Stimulated activated CD4-positive, alpha-beta T cell treated with anti-CD3 and anti-CD28 coated beads, Interleukin-15, amount 100 ng/mL, for 1 hour (primary cell): ENCODE data around the gene CELF4.

Experiments used
- DNase-seq, 2 donors: peaks; one replicate each; pipeline ENCODE4 v3.0.0-alpha.2; 2020; ENCODE audit warnings: low read depth in 1 of 2, low spot score in 1 of 2

The CELF4 gene

GRCh38 chr18:37497853-37498518 lies 67.6 kb downstream of the CELF4 start:
- DNase-seq: no peak

DNA sequence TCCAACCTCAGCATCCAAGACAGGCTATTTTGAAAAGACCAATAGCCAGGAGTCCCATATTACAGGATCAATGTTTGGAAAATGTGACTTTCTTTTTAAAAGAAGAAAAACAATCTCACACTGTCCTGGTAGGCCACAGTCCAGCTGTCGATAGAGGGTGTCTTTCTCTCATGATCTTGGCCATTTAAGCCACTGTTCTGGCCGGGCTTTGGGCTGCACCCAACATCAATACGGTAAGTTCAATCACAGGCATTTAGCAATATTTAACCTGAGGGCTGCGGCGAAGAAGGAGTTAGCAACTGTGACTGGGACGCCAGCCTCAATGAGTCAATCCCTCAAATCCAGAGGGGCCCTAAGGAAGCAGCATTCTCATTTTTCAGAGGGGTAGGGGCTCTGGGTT lies 69.0 kb downstream of the CELF4 start:
- DNase-seq: no peak

- DNase-seq: no peak
Observed at GRCh38 chr18:37495354-37495753, 70.2 kb downstream of the CELF4 start.

DNA sequence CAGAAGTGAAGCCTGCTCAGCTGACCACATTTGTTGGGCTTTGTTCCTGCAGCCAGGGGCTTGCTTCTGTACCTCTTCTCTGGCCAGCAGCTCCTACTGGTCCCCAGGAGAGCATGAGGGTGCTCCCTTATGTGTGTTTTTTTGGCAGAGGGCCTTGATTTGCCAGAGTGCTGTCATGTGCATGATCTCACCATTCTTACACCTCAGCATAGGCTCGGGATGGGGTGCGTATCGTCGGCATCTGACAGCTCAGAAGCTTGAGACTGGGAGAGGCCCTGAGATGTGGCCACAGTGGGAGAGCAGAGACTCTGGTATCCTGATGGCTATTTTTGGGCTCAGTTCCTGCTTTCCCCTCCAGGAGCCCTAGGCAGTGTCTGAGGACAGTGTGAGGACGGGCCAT lies 71.2 kb downstream of the CELF4 start:
- DNase-seq: no peak

- DNase-seq: no peak
Observed at GRCh38 chr18:37493352-37493935, 72.2 kb downstream of the CELF4 start.

DNA sequence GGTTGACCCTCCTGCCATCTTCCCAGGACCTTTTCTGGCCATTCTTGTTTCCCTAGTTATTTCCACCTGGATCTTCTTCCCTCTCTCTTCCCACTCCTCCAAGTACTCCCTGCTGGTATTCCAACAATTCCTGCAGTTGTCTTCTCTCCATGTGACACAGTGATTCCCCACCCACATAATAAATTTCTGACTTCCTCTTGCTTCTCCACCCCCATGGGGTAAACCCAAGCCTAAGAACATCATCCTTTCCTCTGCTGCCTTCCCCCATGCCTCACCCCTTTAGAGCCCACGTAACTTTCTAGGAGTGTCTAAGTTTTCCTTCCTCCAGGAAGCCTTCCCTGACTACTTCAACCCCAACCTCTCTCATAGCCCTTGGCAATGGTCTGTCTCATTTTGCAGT lies 72.6 kb downstream of the CELF4 start:
- DNase-seq: no peak

DNA sequence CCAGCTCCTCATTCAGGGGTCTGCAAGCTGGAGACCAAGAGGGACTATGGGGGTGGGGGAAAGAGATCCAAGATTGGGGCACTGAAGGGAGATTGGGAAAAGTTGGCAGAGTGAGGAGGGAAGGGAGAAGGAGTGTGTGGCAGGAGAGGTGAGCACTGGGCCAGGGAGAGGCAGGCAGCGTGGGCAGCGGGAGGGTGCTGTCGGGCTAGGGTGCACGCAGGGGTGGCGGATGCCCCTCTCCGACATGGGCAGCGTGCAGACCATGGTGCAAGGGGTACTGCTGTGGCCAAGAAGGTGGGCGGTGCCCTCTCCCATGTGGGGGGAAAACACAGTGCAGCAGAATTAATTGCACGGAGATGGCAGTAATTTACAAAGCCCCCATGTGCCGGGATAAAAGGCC lies 74.1 kb downstream of the CELF4 start:
- DNase-seq: no peak

DNA sequence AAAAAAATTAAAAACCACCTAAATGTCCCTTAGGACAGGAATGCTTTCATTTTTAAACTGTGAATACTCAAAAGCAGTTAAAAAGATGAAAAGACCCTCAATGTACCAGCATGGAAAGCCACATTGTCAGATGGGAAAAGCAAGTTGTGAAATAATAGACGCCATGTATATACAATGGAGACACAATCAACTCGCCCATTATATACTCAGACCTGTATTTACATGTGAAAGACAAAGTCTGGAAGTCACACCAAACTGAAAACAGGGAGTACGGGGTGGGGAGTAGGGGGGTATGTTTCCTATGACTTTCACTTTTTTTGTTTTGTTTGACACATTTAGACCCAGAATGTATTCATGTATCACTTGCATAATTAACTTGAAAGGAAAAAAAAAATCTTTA lies 75.6 kb downstream of the CELF4 start:
- DNase-seq: no peak

GRCh38 chr18:37489011-37489410 lies 76.6 kb downstream of the CELF4 start:
- no peak for DNase-seq

DNA sequence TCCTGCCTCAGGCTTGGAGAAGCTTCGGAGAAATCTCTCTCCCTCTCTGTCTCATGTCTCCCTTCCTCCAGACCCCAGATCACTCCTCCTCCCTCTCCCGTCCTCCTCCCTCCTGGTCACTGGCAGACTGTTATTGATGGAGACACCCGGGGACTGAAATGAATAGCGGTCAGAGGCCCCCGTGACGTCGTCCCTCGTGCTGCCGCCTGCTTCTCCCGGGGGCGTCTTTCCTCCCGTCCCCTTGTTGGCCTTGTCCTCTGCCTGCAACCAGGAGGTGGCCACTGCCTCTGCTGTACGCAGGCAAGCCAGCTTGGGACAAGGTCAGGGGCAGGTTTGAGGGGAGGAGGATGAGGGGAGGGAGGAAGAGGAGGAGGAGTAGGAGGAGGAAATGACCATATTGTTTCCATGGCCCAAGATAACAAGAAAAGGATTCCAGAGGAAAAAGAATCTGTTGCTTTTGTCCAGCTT lies 78.2 kb downstream of the CELF4 start:
- no peak for DNase-seq

DNA sequence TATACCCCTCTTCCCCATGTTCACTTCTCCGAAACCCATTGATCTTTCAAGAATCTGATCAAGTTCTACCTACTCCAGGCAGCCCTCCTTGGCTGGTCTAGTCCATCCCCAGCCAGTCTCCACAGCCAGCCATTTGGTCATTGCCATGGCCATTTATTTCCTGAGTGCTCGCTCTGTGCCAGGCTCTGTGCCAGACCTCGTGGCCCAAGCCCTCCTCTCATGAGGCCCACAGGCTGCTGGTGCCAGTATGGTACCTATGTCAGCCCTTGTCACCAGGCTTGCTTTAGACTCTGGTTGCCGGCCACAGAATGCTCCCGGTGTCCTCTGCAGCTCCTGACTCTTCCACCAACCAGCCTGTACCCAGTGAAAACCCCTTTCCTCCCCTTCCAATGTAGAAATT lies 78.8 kb downstream of the CELF4 start:
- no peak for DNase-seq

- no peak for DNase-seq
Observed at GRCh38 chr18:37484983-37485834, 80.4 kb downstream of the CELF4 start.

- DNase-seq: no peak
Observed at GRCh38 chr18:37483984-37484819, 81.4 kb downstream of the CELF4 start.

DNA sequence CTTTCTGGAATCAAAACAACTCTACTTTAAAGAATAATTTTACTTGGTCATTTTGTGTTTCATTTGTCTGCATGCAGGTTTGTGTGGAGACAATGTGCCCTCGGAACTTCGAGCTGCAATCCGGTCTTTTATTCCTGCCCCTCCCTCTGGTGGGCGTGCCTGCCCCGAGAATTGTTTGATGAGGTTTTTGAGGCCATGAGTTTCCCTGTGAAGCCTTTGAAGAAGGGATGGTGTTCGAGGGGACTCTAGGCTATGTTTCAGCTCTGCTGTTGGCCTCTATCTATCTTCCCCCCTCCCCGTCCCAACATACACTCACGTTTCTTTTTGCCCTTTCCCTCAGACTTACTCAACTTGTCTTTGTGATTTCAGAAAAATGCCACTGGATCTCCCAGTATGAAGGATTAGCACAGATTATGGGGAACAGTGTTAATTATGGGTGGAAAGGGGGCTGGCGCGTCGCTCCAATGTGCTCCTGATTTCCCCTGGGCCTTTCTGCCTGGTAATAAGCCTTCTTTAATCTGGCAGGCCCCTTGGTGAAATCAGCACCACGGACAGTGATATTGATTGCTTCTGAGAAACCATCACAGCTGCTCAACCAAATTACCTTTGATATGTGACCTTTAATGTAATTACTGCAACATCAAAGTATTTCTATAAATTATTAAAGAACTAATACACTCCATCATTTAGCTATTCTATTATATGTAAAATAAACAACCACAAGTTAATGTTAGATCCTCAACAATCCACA lies 82.2 kb downstream of the CELF4 start:
- DNase-seq: no peak

DNA sequence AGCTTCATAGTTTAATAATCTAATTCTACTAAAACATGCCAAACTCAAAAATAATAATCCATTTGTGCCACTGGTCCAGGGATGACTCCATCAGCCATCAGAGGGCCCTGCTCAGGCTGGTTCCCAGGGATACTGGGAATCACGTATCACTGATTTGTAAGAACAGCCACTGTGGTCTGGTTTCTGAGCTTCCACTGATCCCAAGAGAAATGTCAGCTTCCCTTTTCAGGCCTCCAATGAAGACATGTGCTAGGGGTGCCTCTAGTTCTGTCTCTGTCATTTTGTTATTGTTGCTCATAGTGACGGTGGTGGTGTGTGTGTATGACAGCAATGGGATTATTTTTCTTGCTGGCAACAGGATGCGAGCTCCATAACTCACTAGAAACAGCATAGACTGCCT lies 83.2 kb downstream of the CELF4 start:
- no peak for DNase-seq

DNA sequence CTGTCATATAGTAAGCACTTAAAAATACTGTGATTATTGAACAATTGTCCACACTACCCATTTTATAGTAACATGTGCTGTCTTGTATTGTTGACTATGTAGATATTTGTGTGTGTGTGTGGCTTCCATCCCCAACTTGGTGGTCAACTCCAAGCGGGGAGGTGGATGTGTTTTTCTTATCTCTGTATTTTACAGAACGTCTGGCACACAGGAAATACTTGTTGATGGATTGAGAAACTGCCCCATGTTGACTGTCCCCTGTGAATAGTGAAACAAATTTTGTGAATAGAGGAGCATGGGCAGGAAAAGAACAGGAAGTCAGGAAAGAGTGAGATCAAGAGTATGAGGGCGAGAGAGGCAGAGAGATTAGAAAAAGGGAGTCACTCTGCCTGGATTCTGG lies 83.6 kb downstream of the CELF4 start:
- DNase-seq: no peak

GRCh38 chr18:37481491-37481890 lies 84.1 kb downstream of the CELF4 start:
- DNase-seq: no peak

DNA sequence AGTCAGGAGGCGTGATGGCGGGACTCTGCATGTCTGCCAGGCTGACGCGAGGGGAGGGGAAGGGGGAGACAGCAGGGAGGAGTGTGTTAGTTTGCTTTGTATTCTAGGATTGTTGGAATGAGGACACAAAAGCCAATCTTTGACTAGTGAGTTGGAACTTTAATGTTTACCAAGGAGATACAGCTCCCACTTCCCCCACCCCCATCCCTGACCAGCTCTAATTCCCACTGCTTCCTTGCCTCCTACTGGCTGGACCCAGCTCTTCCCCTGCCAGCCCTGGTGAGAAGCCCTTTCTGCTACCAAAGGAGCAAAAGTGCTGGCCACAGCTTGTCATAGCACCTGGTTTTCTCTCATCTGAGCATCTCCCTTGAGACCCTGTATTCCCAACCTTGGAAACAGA lies 84.5 kb downstream of the CELF4 start:
- DNase-seq: no peak

GRCh38 chr18:37476611-37477295 lies 88.8 kb downstream of the CELF4 start:
- no peak for DNase-seq

GRCh38 chr18:37476182-37476581 lies 89.4 kb downstream of the CELF4 start:
- DNase-seq: no peak
